Caco-2 (cell line): ENCODE results near the gene PDLIM4. TPM values are rescaled to one million over a fixed set of nuclear protein-coding genes. Genes with fewer than 3 reads are reported as not detected.
A peak's percentile ranks its signal among the peaks of the same experiment; 100 is the strongest.

Experiments used
- BruUV-seq: library from RNA; stranded (reverse); fragments of 400-500 nt; replicated peaks from 2 replicates; lab custom pipeline; 2021; lab: Mats Ljungman, UMichigan
- CTCF ChIA-PET: fragments of 300-600 bp; sonication (Branson Sonifier 250); formaldehyde crosslinking; loops from one replicate; lab custom pipeline; 2022; ENCODE audit warnings: antibody characterized with exemption; lab: Charles Lee
- POLR2A ChIA-PET: fragments of 300-600 bp; sonication (Branson Sonifier 250); formaldehyde crosslinking; loops from one replicate; lab custom pipeline; 2022; ENCODE audit warnings: antibody characterized with exemption; lab: Charles Lee
- DNase-seq, 2 experiments: peaks; one replicate each; pipeline versions ENCODE4 v3.0.0 to v3.0.0-alpha.2; 2020 to 2022
- H3K27me3 ChIP-seq: replicated peaks from 2 replicates; pipeline ENCODE4 v1.6.0; 2011; ENCODE audit warnings: low read length; ENCODE audit not compliant: control insufficient read depth, insufficient read depth
- H3K36me3 ChIP-seq: 2 replicates; pipeline ENCODE4 v1.5.1; 2011; ENCODE audit warnings: low read length; ENCODE audit not compliant: control insufficient read depth, insufficient read depth
- H3K4me1 ChIP-seq: fragments of 250-450 bp; sonication (Bioruptor Pico); 2 replicates; pipeline ENCODE4 v1.5.1; 2020; ENCODE audit warnings: mild to moderate bottlenecking
- H3K4me3 ChIP-seq: 2 replicates; pipeline ENCODE4 v1.5.1; 2011; ENCODE audit warnings: low read depth, mild to moderate bottlenecking, control low read depth, low read length
- H3K9me3 ChIP-seq: fragments of 250-450 bp; sonication (Bioruptor Pico); 2 replicates; pipeline ENCODE4 v1.5.1; 2020; ENCODE audit warnings: mild to moderate bottlenecking, moderate library complexity
- H3K27ac Mint-ChIP-seq: one replicate; pipeline ENCODE4 v1.8.0; 2022; ENCODE audit warnings: mixed read lengths; ENCODE audit not compliant: unreplicated experiment
- H3K27me3 Mint-ChIP-seq: one replicate; pipeline ENCODE4 v1.8.0; 2022; ENCODE audit warnings: mixed read lengths; ENCODE audit not compliant: insufficient read depth, unreplicated experiment
- H3K36me3 Mint-ChIP-seq: one replicate; pipeline ENCODE4 v1.8.0; 2022; ENCODE audit warnings: mild to moderate bottlenecking, mixed read lengths; ENCODE audit not compliant: insufficient read depth, unreplicated experiment
- H3K4me1 Mint-ChIP-seq: one replicate; pipeline ENCODE4 v1.8.0; 2022; ENCODE audit warnings: low read depth, mixed read lengths; ENCODE audit not compliant: unreplicated experiment
- H3K4me3 Mint-ChIP-seq: one replicate; pipeline ENCODE4 v1.8.0; 2022; ENCODE audit warnings: mild to moderate bottlenecking, moderate library complexity, mixed read lengths; ENCODE audit not compliant: unreplicated experiment
- H3K9me3 Mint-ChIP-seq: one replicate; pipeline ENCODE4 v1.8.0; 2022; ENCODE audit warnings: mixed read lengths; ENCODE audit not compliant: unreplicated experiment
- CTCF ChIP-seq, 2 experiments: fragments of 200-600 bp in 1 of 2; IDR thresholded peaks; 1 replicate in 1 of 2; 2 replicates in 1 of 2; pipeline versions ENCODE4 v1.5.1 to v1.8.0; 2011 to 2022; ENCODE audit warnings: antibody characterized with exemption in 1 of 2, control low read depth in 1 of 2, inconsistent platforms in 1 of 2, low read depth in 1 of 2, low read length in 1 of 2, mild to moderate bottlenecking in 1 of 2, moderate library complexity in 1 of 2; ENCODE audit not compliant: insufficient read depth in 1 of 2, severe bottlenecking in 1 of 2, unreplicated experiment in 1 of 2
- intact Hi-C: fragments of 100-400 bp; cut with micrococcal nuclease; formaldehyde crosslinking; loops from one replicate; pipeline ENCODE4 v1.10.0; 2022; ENCODE audit not compliant: unreplicated experiment
- total RNA-seq: library from RNA; stranded (reverse); gene quantifications from 2 replicates; pipeline ENCODE4 v1.2.3, GENCODE V29; 2022

Gene PDLIM4
- total RNA-seq, 1 experiment from 2014 or later: not detected

- no peaks in the 10 kb centered on the region for H3K9me3 ChIP-seq
- no peaks in the 10 kb centered on the region for H3K27me3 ChIP-seq
- ChIA-PET POLR2A (no interaction called here), CTCF (interaction anchor here (3.5 kb wide), 1 partner anchor 23 kb away, joined by 12 read pairs; the partner anchor contains the start of gene SLC22A4)
- no TSS peak for BruUV-seq
- H3K4me1 ChIP-seq: peaks cover 23% of the 10 kb centered on the region
- peak in 1 of 2 experiments; percentile 29 for DNase-seq
- no peaks in the 10 kb centered on the region for H3K36me3 Mint-ChIP-seq
- TF ChIP-seq CTCF (IDR thresholded peaks at IDR 0.05; ENCODE audit: insufficient read depth in 1 of 2, low read depth in 1 of 2, low read length in 1 of 2, severe bottlenecking in 1 of 2, unreplicated experiment in 1 of 2): no peak
- peaks cover 23% of the 10 kb centered on the region for H3K4me1 Mint-ChIP-seq
- H3K27ac Mint-ChIP-seq: no peak overlapping the region
- H3K9me3 Mint-ChIP-seq: no peaks in the 10 kb centered on the region
- no peaks in the 10 kb centered on the region for H3K36me3 ChIP-seq
- intact Hi-C loops: loop anchor here (5.0 kb wide), 2 partner anchors 33 to 117 kb away; no protein-coding TSS in a partner anchor
- no peaks in the 10 kb centered on the region for H3K27me3 Mint-ChIP-seq
- H3K4me3 ChIP-seq: no peak overlapping the region
- no peak overlapping the region for H3K4me3 Mint-ChIP-seq
These were observed 13.2 kb downstream of the PDLIM4 start for GRCh38 chr5:132270706-132271105.

DNA sequence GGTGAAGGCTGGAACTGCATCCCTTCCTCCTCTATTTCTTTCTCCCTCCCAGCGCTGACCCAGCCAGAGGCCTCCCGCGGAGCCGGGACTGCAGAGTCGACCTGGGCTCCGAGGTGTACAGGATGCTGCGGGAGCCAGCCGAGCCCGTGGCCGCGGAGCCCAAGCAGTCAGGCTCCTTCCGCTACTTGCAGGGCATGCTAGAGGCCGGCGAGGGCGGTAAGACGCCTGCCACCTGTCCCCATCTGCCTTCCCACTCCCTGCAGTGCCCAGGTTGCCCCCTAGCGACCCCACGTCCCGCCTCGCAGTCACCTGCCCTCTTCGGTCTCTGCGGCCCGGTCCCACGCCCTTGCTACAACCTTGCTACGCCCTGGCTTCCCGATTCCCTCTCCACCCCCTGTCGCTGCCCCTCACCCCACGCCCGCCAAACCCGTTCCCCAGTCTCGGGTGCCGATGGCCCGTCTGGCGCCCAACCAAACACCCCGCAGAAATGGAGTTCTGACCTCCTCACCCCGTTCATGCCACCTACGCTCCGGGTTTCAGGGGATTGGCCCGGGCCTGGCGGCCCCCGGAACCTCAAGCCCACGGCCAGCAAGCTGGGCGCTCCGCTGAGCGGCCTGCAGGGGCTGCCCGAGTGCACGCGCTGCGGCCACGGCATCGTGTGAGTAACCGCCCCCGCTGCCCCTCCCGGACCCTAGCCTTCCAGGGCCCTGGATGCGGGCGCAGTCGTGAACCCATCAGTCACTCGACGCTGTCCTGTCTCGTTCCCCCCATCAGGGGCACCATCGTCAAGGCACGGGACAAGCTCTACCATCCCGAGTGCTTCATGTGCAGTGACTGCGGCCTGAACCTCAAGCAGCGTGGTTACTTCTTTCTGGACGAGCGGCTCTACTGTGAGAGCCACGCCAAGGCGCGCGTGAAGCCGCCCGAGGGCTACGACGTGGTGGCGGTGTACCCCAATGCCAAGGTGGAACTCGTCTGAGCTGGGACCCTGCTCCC, 14.1 kb downstream of the PDLIM4 start:
- Histone ChIP-seq H3K36me3 (no peaks in the 10 kb centered on the region), H3K4me3 (no peak overlapping the region), H3K27me3 (no peaks in the 10 kb centered on the region), H3K9me3 (no peaks in the 10 kb centered on the region), H3K4me1 (peaks cover 19% of the 10 kb centered on the region)
- no peaks in the 10 kb centered on the region for H3K27me3 Mint-ChIP-seq
- BruUV-seq: no TSS peak
- no peak overlapping the region for H3K27ac Mint-ChIP-seq
- intact Hi-C loops: loop anchor here (1.0 to 5.0 kb wide), 5 partner anchors 34 to 116 kb away; no protein-coding TSS in a partner anchor
- CTCF ChIA-PET: interaction anchor here (0.7 to 3.5 kb wide), 6 partner anchors 22 to 230 kb away, joined by 3 to 12 read pairs (median 4); partner anchors contain the start of gene SLC22A4
- H3K4me3 Mint-ChIP-seq: no peak overlapping the region
- no peaks in the 10 kb centered on the region for H3K9me3 Mint-ChIP-seq
- peak in 1 of 2 experiments; percentile 34 for DNase-seq
- peaks cover 24% of the 10 kb centered on the region for H3K4me1 Mint-ChIP-seq
- POLR2A ChIA-PET: interaction anchor here (0.6 to 1.4 kb wide), 2 partner anchors 22 to 164 kb away, joined by 3 to 6 read pairs; no protein-coding TSS in a partner anchor
- TF ChIP-seq CTCF (IDR thresholded peaks at IDR 0.05; ENCODE audit: insufficient read depth in 1 of 2, low read depth in 1 of 2, low read length in 1 of 2, severe bottlenecking in 1 of 2, unreplicated experiment in 1 of 2): no peak
- H3K36me3 Mint-ChIP-seq: no peaks in the 10 kb centered on the region
